HG03280 (cell line): ENCODE results near the gene ABCC3.

ENCODE experiments used
- ATAC-seq: cut with Tn5 transposase; IDR thresholded peaks from one replicate; pipeline ENCODE4 v1.9.1; 2021; ENCODE audit warnings: mild to moderate bottlenecking, moderate library complexity; ENCODE audit not compliant: unreplicated experiment

Gene ABCC3

GRCh38 chr17:50626037-50626574 lies 8.6 kb upstream of the ABCC3 start:
- ATAC-seq = no peak

GRCh38 chr17:50627036-50627781 lies 7.5 kb upstream of the ABCC3 start:
- no peak for ATAC-seq

GRCh38 chr17:50627782-50628601 lies 6.7 kb upstream of the ABCC3 start:
- ATAC-seq = no peak

GRCh38 chr17:50629902-50630301 lies 4.8 kb upstream of the ABCC3 start:
- ATAC-seq = no peak

- ATAC-seq = no peak
Observed at GRCh38 chr17:50630524-50631194, 4.0 kb upstream of the ABCC3 start.

GRCh38 chr17:50631195-50631907 lies 3.3 kb upstream of the ABCC3 start:
- no peak for ATAC-seq

GRCh38 chr17:50631908-50632571 lies 2.6 kb upstream of the ABCC3 start:
- ATAC-seq = no peak

- ATAC-seq = no peak
Observed at GRCh38 chr17:50632637-50633036, 2.0 kb upstream of the ABCC3 start.

GRCh38 chr17:50633683-50634082 lies 998 bp upstream of the ABCC3 start:
- no peak for ATAC-seq

GRCh38 chr17:50634915-50635731 lies 442 bp downstream of the ABCC3 start:
- ATAC-seq = no peak

GRCh38 chr17:50635732-50635981 lies 976 bp downstream of the ABCC3 start:
- ATAC-seq = no peak

- ATAC-seq = no peak
Observed at GRCh38 chr17:50635982-50636803, 1.5 kb downstream of the ABCC3 start.

- no peak for ATAC-seq
Observed at GRCh38 chr17:50636804-50637195, 2.1 kb downstream of the ABCC3 start.

- no peak for ATAC-seq
Observed at GRCh38 chr17:50637829-50638605, 3.3 kb downstream of the ABCC3 start.

- no peak for ATAC-seq
Observed at GRCh38 chr17:50638606-50638965, 3.9 kb downstream of the ABCC3 start.

- ATAC-seq = no peak
Observed at GRCh38 chr17:50638966-50639713, 4.5 kb downstream of the ABCC3 start.

- ATAC-seq = no peak
Observed at GRCh38 chr17:50640686-50641351, 6.1 kb downstream of the ABCC3 start.
